G401 (cell line): ENCODE data around the gene ST8SIA1. TPM values are rescaled to one million over a fixed set of nuclear protein-coding genes. Genes with fewer than 3 reads are reported as not detected.

Experiments
- DNase-seq: peaks from one replicate; pipeline ENCODE4 v3.0.0-alpha.2; 2015; ENCODE audit warnings: low spot score
- in situ Hi-C: cut with HindIII; loops from 2 replicates; pipeline ENCODE4 v1.10.0; 2016; ENCODE audit warnings: low sequenced_read_pairs, mixed read lengths
- total RNA-seq: library from RNA; depleted of rRNA; stranded (reverse); fragments of >200 nt; shearing (Covaris generic); gene quantifications from 2 replicates; pipeline ENCODE4 v1.2.3, GENCODE V29; 2014

ST8SIA1 gene
- total RNA-seq, 1 experiment from 2014 or later: not detected

GRCh38 chr12:22333713-22334409 lies 646 bp downstream of the ST8SIA1 start:
- peak; percentile 74 for DNase-seq
- in situ Hi-C loops: no loop called here

- peak; percentile 64 for DNase-seq
- in situ Hi-C loops: no loop called here
These were observed 1.3 kb downstream of the ST8SIA1 start for GRCh38 chr12:22333186-22333712.

GRCh38 chr12:22332202-22332601 lies 2.3 kb downstream of the ST8SIA1 start:
- peak; percentile 48 for DNase-seq
- in situ Hi-C loops: no loop called here

GRCh38 chr12:22329621-22330020 lies 4.9 kb downstream of the ST8SIA1 start:
- in situ Hi-C loops: no loop called here
- DNase-seq: peak; percentile 33

GRCh38 chr12:22325218-22325617 lies 9.3 kb downstream of the ST8SIA1 start:
- peak; percentile 43 for DNase-seq
- in situ Hi-C loops: no loop called here

GRCh38 chr12:22322091-22322490 lies 12.4 kb downstream of the ST8SIA1 start:
- in situ Hi-C loops: no loop called here
- no peak for DNase-seq

- no peak for DNase-seq
- in situ Hi-C loops: no loop called here
These were observed 12.9 kb downstream of the ST8SIA1 start for GRCh38 chr12:22321638-22322037.

GRCh38 chr12:22321018-22321605 lies 13.4 kb downstream of the ST8SIA1 start:
- no peak for DNase-seq
- in situ Hi-C loops: no loop called here

- in situ Hi-C loops: no loop called here
- no peak for DNase-seq
These were observed 16.3 kb downstream of the ST8SIA1 start for GRCh38 chr12:22318108-22318737.

GRCh38 chr12:22313963-22314330 lies 20.6 kb downstream of the ST8SIA1 start:
- no peak for DNase-seq
- in situ Hi-C loops: no loop called here

- DNase-seq: peak; percentile 91
- in situ Hi-C loops: no loop called here
These were observed 21.1 kb downstream of the ST8SIA1 start for GRCh38 chr12:22313286-22313962.

GRCh38 chr12:22312336-22312735 lies 22.2 kb downstream of the ST8SIA1 start:
- in situ Hi-C loops: no loop called here
- DNase-seq: peak; percentile 70

GRCh38 chr12:22310709-22311108 lies 23.8 kb downstream of the ST8SIA1 start:
- in situ Hi-C loops: no loop called here
- DNase-seq: no peak

- peak; percentile 55 for DNase-seq
- in situ Hi-C loops: no loop called here
These were observed 24.2 kb downstream of the ST8SIA1 start for GRCh38 chr12:22310275-22310674.

- in situ Hi-C loops: no loop called here
- no peak for DNase-seq
These were observed 26.7 kb downstream of the ST8SIA1 start for GRCh38 chr12:22307811-22308210.

GRCh38 chr12:22306311-22306710 lies 28.2 kb downstream of the ST8SIA1 start:
- in situ Hi-C loops: no loop called here
- DNase-seq: no peak

GRCh38 chr12:22304341-22304740 lies 30.2 kb downstream of the ST8SIA1 start:
- no peak for DNase-seq
- in situ Hi-C loops: no loop called here

- no peak for DNase-seq
- in situ Hi-C loops: no loop called here
These were observed 35.1 kb downstream of the ST8SIA1 start for GRCh38 chr12:22299294-22299912.

- in situ Hi-C loops: no loop called here
- no peak for DNase-seq
These were observed 45.3 kb downstream of the ST8SIA1 start for GRCh38 chr12:22289250-22289649.
